Lower lobe of right lung (tissue), 2 donors: ENCODE measurements around the gene XRCC4. TPM values are rescaled to one million over a fixed set of nuclear protein-coding genes. Genes with fewer than 3 reads are reported as not detected.

Experiments used
- ATAC-seq, 2 donors: fragments of 200-7000 bp; cut with Tn5 transposase; one replicate each; pipeline ENCODE4 v1.9.1; 2020 to 2022; ENCODE audit warnings: mild to moderate bottlenecking in 2 of 2, moderate library complexity in 2 of 2
- DNase-seq: peaks from one replicate; pipeline ENCODE4 v3.0.0-alpha.2; 2020
- H3K27ac ChIP-seq: fragments of 200-600 bp; one replicate; pipeline ENCODE4 v1.8.0; 2022
- H3K27me3 ChIP-seq: fragments of 200-600 bp; one replicate; pipeline ENCODE4 v1.8.0; 2022; ENCODE audit warnings: low read depth
- H3K36me3 ChIP-seq: fragments of 200-600 bp; one replicate; pipeline ENCODE4 v1.8.0; 2022; ENCODE audit warnings: mild to moderate bottlenecking
- H3K4me1 ChIP-seq: fragments of 200-600 bp; one replicate; pipeline ENCODE4 v1.8.0; 2022
- H3K4me3 ChIP-seq: fragments of 200-600 bp; one replicate; pipeline ENCODE4 v1.8.0; 2022; ENCODE audit warnings: mild to moderate bottlenecking
- H3K9me3 ChIP-seq: fragments of 200-600 bp; one replicate; pipeline ENCODE4 v1.8.0; 2022
- intact Hi-C: fragments of 100-400 bp; cut with DNase I; formaldehyde crosslinking; loops from one replicate; pipeline ENCODE4 v1.11.0; 2022
- total RNA-seq: library from RNA; stranded (reverse); fragmentation: NEBNext Ultra II Directional; extraction: Animal tissue kit (Norgen Biotek cat#: 25700); gene quantifications from one replicate; pipeline ENCODE4 v1.2.1, GENCODE V29; 2021
- TF ChIP-seq, protein P1 (sequence below): fragments of 200-600 bp; IDR thresholded peaks from one replicate; pipeline ENCODE4 v1.8.0; 2022; ENCODE audit warnings: antibody characterized with exemption, mild to moderate bottlenecking
- donor health status: DM: no; HTN: yes; CAD: no; lungs with severe emphysema.

XRCC4 gene
- total RNA-seq, 1 donor from 2014 or later = 9.2 TPM

DNA sequence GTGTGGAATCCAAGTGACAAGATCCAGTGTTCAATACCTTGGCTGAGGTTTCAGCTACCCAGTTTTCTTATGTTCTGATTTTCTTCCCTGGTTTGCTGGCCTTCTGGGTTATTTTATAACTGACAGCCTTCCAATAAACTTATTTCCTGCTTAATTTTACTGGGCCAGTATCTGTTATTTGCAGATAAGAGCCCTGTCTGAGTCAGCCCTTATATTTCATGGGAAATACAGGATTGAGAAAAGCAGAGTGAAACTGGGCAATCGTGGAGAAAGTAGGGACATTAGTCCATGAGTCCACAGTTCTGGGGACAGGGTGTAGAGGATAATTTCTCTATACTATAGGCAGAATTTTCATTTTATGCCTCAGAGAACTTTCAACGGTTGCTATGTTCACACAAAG is 32.4 kb upstream of the XRCC4 start:
- intact Hi-C loops = no loop called here
- Histone ChIP-seq H3K27ac (no peak overlapping the region), H3K4me3 (no peak overlapping the region), H3K4me1 (no peaks in the 10 kb centered on the region), H3K36me3 (no peaks in the 10 kb centered on the region), H3K9me3 (no peaks in the 10 kb centered on the region), H3K27me3 (no peaks in the 10 kb centered on the region)
- TF ChIP-seq, protein P1, sequence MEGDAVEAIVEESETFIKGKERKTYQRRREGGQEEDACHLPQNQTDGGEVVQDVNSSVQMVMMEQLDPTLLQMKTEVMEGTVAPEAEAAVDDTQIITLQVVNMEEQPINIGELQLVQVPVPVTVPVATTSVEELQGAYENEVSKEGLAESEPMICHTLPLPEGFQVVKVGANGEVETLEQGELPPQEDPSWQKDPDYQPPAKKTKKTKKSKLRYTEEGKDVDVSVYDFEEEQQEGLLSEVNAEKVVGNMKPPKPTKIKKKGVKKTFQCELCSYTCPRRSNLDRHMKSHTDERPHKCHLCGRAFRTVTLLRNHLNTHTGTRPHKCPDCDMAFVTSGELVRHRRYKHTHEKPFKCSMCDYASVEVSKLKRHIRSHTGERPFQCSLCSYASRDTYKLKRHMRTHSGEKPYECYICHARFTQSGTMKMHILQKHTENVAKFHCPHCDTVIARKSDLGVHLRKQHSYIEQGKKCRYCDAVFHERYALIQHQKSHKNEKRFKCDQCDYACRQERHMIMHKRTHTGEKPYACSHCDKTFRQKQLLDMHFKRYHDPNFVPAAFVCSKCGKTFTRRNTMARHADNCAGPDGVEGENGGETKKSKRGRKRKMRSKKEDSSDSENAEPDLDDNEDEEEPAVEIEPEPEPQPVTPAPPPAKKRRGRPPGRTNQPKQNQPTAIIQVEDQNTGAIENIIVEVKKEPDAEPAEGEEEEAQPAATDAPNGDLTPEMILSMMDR = no peak
- no peak for DNase-seq
- no peak for ATAC-seq

- DNase-seq = no peak
- Histone ChIP-seq H3K27me3 (no peaks in the 10 kb centered on the region), H3K4me3 (no peak overlapping the region), H3K4me1 (no peaks in the 10 kb centered on the region), H3K36me3 (peaks cover 8% of the 10 kb centered on the region), H3K27ac (no peak overlapping the region), H3K9me3 (no peaks in the 10 kb centered on the region)
- intact Hi-C loops = no loop called here
- TF ChIP-seq, protein P1 = no peak
- ATAC-seq = no peak
Observed at GRCh38 chr5:83048277-83048676, 29.1 kb upstream of the XRCC4 start.

DNA sequence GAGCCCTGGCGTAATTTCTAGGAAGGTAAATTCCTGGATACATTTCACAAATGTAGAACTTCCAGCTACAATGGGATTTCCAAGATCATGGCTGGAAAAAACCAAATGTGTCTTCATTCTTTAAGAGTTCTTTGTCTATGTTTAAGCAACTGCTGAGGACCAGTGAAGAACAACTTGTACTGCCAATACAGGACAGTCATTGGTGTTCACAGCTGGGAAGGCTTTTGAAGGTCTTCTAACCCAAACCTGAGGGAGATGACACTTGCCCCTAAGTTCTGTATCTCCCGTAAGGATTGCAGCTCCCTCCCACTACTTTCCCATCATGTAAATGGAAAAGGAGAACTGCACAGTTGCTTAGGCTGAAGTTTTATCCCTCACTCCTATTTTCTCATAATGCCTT is 28.5 kb upstream of the XRCC4 start:
- no peaks in the 10 kb centered on the region for H3K9me3 ChIP-seq
- TF ChIP-seq, protein P1 = no peak
- no peaks in the 10 kb centered on the region for H3K4me1 ChIP-seq
- peaks cover 8% of the 10 kb centered on the region for H3K36me3 ChIP-seq
- ATAC-seq = no peak
- no peak overlapping the region for H3K4me3 ChIP-seq
- no peaks in the 10 kb centered on the region for H3K27me3 ChIP-seq
- no peak for DNase-seq
- intact Hi-C loops = no loop called here
- no peak overlapping the region for H3K27ac ChIP-seq

GRCh38 chr5:83049370-83049885 is 27.9 kb upstream of the XRCC4 start:
- no peak overlapping the region for H3K4me3 ChIP-seq
- H3K27me3 ChIP-seq = no peaks in the 10 kb centered on the region
- H3K27ac ChIP-seq = no peak overlapping the region
- H3K9me3 ChIP-seq = no peaks in the 10 kb centered on the region
- peaks cover 8% of the 10 kb centered on the region for H3K36me3 ChIP-seq
- TF ChIP-seq, protein P1 = no peak
- H3K4me1 ChIP-seq = no peaks in the 10 kb centered on the region
- DNase-seq (no peak), ATAC-seq (no peak)
- intact Hi-C loops = no loop called here

DNA sequence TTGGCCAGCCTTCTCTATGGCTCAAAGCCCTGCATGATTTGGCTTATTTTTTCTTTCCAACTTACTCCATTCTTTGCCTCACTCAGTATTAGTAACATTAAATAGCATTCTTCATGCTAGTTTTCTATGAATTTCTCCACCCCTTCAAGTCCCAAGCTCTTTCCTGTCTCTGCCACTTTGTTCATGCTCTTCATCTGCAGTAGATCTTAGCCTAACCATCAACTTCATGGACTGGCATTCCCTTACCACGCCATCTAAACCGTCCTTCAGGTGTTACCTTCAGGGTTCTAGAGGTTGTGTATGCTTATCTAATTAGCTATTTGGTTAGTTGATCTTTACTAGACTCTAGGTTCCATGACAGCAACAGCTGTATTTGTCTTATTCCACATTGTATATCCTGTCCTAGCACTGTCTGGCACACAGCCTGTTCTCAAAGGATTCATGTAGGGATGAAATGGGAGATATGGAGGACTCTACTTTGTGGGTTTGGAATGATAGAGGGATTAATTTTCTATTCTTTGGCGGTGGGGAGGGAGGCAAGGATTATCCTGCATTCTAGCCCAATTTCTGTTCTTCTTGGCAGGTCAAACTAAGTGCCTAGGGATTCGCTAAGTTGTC is 26.5 kb upstream of the XRCC4 start:
- Histone ChIP-seq H3K27me3 (no peaks in the 10 kb centered on the region), H3K4me1 (no peaks in the 10 kb centered on the region), H3K27ac (no peak overlapping the region), H3K36me3 (peaks cover 8% of the 10 kb centered on the region), H3K9me3 (no peaks in the 10 kb centered on the region), H3K4me3 (no peak overlapping the region)
- intact Hi-C loops = no loop called here
- ATAC-seq (no peak), DNase-seq (no peak)
- TF ChIP-seq, protein P1 = no peak
